ENCODE data around the gene MARCHF3.

The MARCHF3 gene

GRCh38 chr5:127046343-127047072 lies 16.1 kb upstream of the MARCHF3 start:
- no peak for TF ChIP-seq CTCF (conservative IDR thresholded peaks at IDR 0.05; ENCODE audit: low read depth, low read length)
- H3K4me3 ChIP-seq (ENCODE audit: low read length) = no peak overlapping the region
- DNase-seq (ENCODE audit: low read depth) = no peak

DNA sequence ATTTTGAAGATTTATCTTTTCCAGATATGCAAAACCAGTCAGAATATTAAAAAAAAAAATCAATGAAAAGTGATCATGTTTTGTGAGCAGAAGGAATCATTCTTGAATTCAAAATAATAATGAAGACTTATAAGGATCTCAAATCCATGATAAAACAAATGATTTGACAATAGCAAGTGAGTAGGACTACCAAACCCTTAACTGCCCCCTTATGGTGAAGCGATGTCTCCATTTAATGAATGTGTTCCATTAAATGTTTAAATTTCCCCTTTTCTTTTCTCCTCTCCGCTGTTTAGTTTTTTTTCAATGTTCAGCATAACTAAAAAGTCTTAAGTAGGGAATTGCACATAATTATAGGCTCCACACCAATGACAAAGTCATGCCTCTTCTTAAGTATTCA lies 12.2 kb upstream of the MARCHF3 start:
- no peak for DNase-seq (ENCODE audit: low read depth)
- no peak overlapping the region for H3K4me3 ChIP-seq (ENCODE audit: low read length)
- TF ChIP-seq CTCF (conservative IDR thresholded peaks at IDR 0.05; ENCODE audit: low read depth, low read length) = no peak

DNA sequence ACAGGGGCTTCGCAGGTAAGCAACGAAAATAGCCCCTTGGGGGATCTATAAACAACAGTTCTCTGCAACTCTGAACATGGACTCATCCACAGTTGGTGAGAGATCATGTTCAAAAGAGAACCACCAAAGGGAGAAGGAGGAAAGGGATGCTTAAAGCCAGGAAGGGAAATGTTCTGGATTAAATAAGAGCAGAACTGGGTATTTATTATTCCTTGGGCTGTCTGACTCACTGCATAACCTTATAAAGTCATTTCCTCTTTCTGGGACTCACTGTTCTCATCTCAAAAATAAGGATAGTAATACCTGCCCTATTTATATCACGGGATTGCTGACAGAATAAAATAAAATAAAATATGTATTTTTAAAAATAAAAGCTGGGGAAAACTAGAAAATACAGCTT lies 11.2 kb upstream of the MARCHF3 start:
- no peak for TF ChIP-seq CTCF (conservative IDR thresholded peaks at IDR 0.05; ENCODE audit: low read depth, low read length)
- no peak overlapping the region for H3K4me3 ChIP-seq (ENCODE audit: low read length)
- no peak for DNase-seq (ENCODE audit: low read depth)

DNA sequence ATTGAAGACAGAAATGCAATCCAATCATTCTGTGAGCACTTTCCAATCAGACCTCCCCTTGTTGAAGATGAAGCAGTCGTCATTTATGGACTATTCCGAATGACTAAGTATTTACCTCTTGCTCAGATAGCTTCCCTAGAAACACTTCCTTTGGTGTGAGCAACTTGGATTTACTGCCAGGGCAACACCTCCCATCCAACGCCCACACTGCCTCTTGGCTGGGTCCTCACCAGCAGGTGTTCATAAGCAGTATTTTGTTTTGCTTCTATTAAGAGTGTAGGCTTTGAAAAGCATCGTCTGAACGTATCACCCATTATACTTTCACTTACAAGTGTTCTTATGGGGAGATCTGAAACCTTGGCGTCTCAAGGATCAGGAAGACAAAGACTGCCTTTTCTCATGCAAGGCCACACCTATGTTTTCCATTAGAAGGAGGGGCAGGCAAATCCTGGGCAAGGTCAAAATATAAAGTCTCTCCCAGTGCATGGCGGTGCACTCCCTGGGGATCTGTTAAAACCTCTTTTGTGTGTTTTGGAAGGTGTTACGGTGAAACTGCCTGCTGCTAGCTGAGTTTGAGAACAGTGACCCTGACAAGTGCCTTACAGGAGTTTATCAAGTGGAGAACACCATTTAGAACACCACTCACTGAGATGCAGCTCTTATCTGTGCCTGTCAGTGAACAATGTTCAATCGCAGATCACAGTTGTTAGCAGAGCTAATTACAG lies 10.6 kb upstream of the MARCHF3 start:
- no peak for TF ChIP-seq CTCF (conservative IDR thresholded peaks at IDR 0.05; ENCODE audit: low read depth, low read length)
- no peak for DNase-seq (ENCODE audit: low read depth)
- no peak overlapping the region for H3K4me3 ChIP-seq (ENCODE audit: low read length)

DNA sequence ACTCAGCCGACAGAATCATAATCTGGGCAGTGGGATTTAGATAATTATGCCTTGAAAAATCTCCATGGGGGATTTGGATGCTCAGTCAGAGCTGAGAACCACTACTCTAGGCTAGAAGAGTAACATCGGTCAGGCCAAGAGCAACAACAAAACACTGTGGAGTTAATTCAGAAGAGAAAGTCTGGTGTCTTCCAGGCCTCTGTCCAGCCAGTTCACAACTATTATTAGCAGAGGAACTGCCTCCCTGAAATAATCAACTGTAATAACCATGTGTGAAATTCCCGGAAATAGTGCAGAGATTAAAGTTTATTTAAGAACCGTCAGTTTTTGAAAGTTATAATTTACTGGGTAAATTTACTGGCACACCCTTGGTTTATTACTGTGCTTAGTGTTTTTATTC lies 8.2 kb upstream of the MARCHF3 start:
- no peak overlapping the region for H3K4me3 ChIP-seq (ENCODE audit: low read length)
- DNase-seq (ENCODE audit: low read depth) = no peak
- TF ChIP-seq CTCF (conservative IDR thresholded peaks at IDR 0.05; ENCODE audit: low read depth, low read length) = no peak

- DNase-seq (ENCODE audit: low read depth) = no peak
- TF ChIP-seq CTCF (conservative IDR thresholded peaks at IDR 0.05; ENCODE audit: low read depth, low read length) = no peak
- no peak overlapping the region for H3K4me3 ChIP-seq (ENCODE audit: low read length)
Observed at GRCh38 chr5:127031863-127032232, 1.5 kb upstream of the MARCHF3 start.
